HUES6 (cell line): Measurements from ENCODE around the gene CAPN14.

Experiments used
- H3K27ac ChIP-seq: 2 replicates; pipeline ENCODE4 v1.7.0; 2013; ENCODE audit warnings: low read depth, mild to moderate bottlenecking, low read length, inconsistent platforms
- H3K27me3 ChIP-seq: 2 replicates; pipeline ENCODE4 v1.6.1; 2013; ENCODE audit warnings: low read length; ENCODE audit not compliant: control insufficient read depth, insufficient read depth
- H3K36me3 ChIP-seq: 2 replicates; pipeline ENCODE4 v1.6.1; 2013; ENCODE audit warnings: low read length; ENCODE audit not compliant: control insufficient read depth, insufficient read depth
- H3K4me1 ChIP-seq: 2 replicates; pipeline ENCODE4 v1.6.1; 2013; ENCODE audit warnings: low read length; ENCODE audit not compliant: control insufficient read depth, insufficient read depth
- H3K4me3 ChIP-seq: 2 replicates; pipeline ENCODE4 v1.5.1; 2013; ENCODE audit warnings: low read depth, low read length
- H3K9ac ChIP-seq: one replicate; pipeline ENCODE4 v1.6.1; 2013; ENCODE audit warnings: mild to moderate bottlenecking, low read length
- H3K9me3 ChIP-seq: 2 replicates; pipeline ENCODE4 v1.6.1; 2013; ENCODE audit warnings: low read depth, low read length; ENCODE audit not compliant: control insufficient read depth, insufficient read depth

CAPN14 gene

DNA sequence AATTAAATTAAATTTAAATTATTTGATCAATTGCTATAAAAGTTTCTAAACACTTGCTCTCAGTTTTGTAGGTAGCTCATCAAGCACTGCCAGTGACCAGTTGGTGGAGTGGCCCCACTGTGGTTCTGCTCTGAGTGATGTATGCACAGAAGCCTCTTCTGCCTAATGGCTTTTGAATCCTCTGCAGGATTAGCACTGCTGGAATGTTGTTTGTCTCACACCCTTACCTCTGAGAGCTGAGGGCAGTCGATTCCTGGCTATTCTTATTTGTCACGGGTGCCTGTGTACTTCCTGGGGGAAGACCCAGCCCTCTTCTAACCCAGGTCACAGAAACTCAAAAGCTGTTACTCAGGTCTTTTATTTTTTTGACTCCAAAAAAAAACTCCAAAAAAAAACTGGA is 9.5 kb downstream of the CAPN14 start:
- Histone ChIP-seq H3K36me3 (no peaks in the 10 kb centered on the region), H3K4me1 (peaks cover 5% of the 10 kb centered on the region; the same call in 1 of the 2 replicates), H3K9ac (no peak overlapping the region), H3K27ac (no peak overlapping the region), H3K9me3 (no peaks in the 10 kb centered on the region), H3K4me3 (no peak overlapping the region), H3K27me3 (no peaks in the 10 kb centered on the region)

DNA sequence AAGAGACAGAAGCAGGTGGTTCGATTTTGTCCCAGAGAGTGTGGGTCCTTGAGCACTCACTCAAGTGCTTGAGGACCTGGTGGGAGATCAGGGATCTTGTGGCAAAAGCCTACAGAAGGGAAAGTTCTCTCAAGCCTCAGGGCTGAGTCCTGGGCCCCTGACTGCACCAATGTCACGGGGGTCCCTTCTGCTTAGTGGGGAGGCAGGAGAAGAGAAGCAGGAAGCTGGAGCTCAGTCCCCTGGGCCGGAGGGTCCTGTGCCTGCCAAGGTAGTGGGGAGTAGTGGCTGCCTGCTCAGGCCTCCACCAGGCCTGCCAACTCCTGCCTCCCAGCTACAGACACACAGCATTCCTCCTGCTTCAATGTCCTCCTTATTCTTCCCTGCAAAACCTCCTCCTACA is 11.7 kb downstream of the CAPN14 start:
- H3K27me3 ChIP-seq: no peaks in the 10 kb centered on the region
- H3K27ac ChIP-seq: no peak overlapping the region
- no peak overlapping the region for H3K9ac ChIP-seq
- no peaks in the 10 kb centered on the region for H3K9me3 ChIP-seq
- peaks cover 5% of the 10 kb centered on the region; the same call in 1 of the 2 replicates for H3K4me1 ChIP-seq
- no peaks in the 10 kb centered on the region for H3K36me3 ChIP-seq
- no peak overlapping the region for H3K4me3 ChIP-seq

DNA sequence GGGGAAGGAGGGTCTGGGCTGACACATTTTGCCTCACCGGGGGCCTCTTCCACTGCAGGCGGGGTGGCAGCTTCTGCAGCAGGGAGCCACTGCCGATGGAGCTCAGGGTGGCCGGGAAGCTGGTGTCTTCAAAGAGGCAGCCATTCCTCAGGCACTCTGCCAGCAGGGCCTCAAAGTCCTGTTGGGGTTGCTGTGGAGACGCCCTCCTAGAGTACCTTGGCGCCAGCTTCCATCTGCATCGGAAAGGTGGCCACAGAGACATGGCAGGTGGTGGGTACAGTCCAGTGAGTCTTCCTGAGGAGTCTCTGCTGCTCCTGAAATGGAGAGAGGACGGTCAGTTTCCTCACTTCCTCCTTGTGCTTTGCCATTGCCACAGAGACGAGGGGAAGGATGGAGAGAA is 12.1 kb downstream of the CAPN14 start:
- peaks cover 5% of the 10 kb centered on the region; the same call in 1 of the 2 replicates for H3K4me1 ChIP-seq
- H3K27me3 ChIP-seq: no peaks in the 10 kb centered on the region
- H3K27ac ChIP-seq: no peak overlapping the region
- H3K36me3 ChIP-seq: no peaks in the 10 kb centered on the region
- H3K9ac ChIP-seq: no peak overlapping the region
- no peaks in the 10 kb centered on the region for H3K9me3 ChIP-seq
- no peak overlapping the region for H3K4me3 ChIP-seq

DNA sequence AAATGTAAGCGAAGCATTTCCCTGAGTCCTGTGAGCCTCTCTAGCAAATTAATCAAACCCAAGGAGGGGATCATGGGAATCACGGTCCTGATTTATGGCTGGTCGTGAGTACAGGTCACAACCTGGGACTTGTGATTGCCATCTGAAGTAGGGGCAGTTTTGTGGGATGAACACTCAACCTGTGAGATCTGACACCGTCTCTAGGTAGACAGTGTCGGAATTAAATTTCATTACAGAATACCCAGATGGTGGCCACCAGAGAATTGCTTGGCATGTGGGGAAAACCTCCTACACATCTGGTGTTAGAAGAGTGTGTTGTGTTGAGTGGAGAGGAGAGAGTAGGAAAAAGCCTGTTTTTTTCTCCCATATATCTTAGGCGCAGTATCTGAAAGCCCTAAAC is 12.5 kb downstream of the CAPN14 start:
- H3K4me1 ChIP-seq: peaks cover 5% of the 10 kb centered on the region; the same call in 1 of the 2 replicates
- H3K4me3 ChIP-seq: no peak overlapping the region
- no peak overlapping the region for H3K9ac ChIP-seq
- H3K36me3 ChIP-seq: no peaks in the 10 kb centered on the region
- no peaks in the 10 kb centered on the region for H3K9me3 ChIP-seq
- no peak overlapping the region for H3K27ac ChIP-seq
- no peaks in the 10 kb centered on the region for H3K27me3 ChIP-seq

DNA sequence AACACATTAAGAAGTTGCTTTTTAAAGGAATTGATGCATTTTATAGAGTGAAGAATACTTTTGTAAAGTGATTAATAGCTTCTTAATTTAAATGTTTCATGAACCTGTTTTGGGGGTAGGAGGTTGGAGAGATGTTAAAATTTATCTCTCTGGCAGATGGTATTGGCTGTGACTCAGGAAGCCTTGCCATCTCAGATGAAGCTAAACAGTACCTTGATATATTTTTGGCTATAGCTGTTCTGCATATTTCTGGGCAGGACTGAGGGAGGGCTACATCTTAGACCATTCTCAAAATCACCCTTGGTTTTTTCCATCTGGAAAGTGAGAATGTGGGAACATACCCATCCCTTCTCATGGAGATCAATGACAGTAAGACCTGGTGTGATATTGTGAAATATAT is 13.4 kb downstream of the CAPN14 start:
- Histone ChIP-seq H3K4me3 (no peak overlapping the region), H3K4me1 (peaks cover 5% of the 10 kb centered on the region; the same call in 1 of the 2 replicates), H3K9me3 (no peaks in the 10 kb centered on the region), H3K27ac (no peak overlapping the region), H3K36me3 (no peaks in the 10 kb centered on the region), H3K27me3 (no peaks in the 10 kb centered on the region), H3K9ac (no peak overlapping the region)

DNA sequence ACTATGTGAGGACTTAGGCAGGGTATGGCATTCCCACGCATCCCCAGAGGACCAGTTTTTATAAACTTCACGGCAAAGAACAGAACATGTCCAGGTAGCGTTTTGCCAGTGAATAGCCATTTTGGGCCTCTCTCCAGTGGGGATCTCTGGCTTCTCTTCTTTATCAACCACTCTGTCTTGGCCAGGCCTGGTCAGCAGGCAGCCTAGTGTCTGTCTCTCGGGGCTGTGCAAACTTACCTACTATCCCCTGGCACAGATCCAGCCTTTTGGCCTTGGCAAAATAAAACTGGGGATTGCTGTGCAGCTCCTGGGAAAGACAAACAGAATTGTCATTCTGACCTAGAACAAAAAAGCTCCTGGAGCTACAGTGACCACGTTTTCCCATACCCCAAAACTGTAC is 14.5 kb downstream of the CAPN14 start:
- Histone ChIP-seq H3K36me3 (no peaks in the 10 kb centered on the region), H3K27me3 (no peaks in the 10 kb centered on the region), H3K4me1 (no peaks in the 10 kb centered on the region; the same call in 1 of the 2 replicates), H3K4me3 (no peak overlapping the region), H3K27ac (no peak overlapping the region), H3K9me3 (no peaks in the 10 kb centered on the region), H3K9ac (no peak overlapping the region)

DNA sequence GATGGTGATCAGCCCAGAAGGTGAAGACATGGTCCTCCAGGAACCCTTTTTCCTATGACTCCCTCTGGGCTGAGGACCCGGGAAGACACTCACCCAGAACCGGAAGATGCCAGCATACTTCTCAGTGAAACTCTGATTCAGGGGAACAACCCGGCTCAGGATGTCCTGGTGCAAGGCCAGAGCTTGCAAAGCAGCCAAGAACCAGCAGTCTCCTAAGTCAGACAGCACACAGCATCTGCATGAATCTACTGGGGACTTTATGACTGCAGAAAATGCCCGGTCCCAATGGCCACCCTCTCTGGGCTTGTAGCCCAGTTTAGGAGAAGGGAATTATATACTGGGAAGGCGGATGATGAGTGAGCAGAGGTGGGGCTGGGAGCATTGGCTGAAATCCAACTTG is 15.3 kb downstream of the CAPN14 start:
- no peaks in the 10 kb centered on the region; the same call in 1 of the 2 replicates for H3K4me1 ChIP-seq
- H3K9me3 ChIP-seq: no peaks in the 10 kb centered on the region
- H3K36me3 ChIP-seq: no peaks in the 10 kb centered on the region
- H3K27me3 ChIP-seq: no peaks in the 10 kb centered on the region
- H3K4me3 ChIP-seq: no peak overlapping the region
- H3K27ac ChIP-seq: no peak overlapping the region
- no peak overlapping the region for H3K9ac ChIP-seq

DNA sequence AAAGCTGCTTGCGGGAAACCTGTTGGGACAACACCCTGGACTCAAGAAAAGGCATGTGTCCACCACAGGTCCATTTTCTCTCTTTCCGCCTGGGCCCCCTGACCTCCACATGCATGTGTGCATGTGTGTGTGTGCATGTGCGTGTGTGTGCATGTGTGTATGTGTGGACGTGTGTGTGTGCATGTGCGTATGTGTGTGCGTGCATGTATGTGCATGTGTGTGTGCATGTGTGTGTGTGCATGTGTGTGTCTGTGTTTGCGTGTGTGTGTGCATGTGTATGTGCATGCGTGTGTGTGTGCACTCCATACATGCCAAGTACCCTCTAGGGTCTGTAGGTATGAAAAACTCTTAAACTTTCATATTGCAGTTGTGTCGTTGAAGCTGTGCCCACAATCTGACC is 16.3 kb downstream of the CAPN14 start:
- Histone ChIP-seq H3K36me3 (no peaks in the 10 kb centered on the region), H3K27ac (no peak overlapping the region), H3K4me1 (no peaks in the 10 kb centered on the region; the same call in 1 of the 2 replicates), H3K9me3 (no peaks in the 10 kb centered on the region), H3K27me3 (no peaks in the 10 kb centered on the region), H3K4me3 (no peak overlapping the region), H3K9ac (no peak overlapping the region)

DNA sequence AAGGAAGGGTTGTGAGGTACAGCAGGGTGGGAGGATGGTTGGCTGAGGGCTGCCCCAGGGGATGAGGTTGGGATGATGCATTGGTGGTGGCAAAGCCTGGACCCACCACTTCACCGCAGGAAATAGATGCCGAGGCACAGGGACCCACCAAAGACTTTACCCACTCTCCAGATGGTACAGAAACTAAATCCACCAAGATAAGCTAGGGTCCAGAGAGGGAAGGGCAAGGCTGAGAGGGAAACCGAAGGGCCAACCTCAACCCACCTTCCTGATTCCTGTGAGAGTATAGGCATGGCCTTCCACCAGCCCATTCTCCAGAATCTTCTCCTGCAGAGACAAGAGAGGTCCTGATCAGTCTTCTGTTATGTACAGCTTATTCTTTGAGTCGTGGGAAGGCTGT is 18.1 kb downstream of the CAPN14 start:
- Histone ChIP-seq H3K36me3 (no peaks in the 10 kb centered on the region), H3K9ac (no peak overlapping the region), H3K27ac (no peak overlapping the region), H3K4me1 (no peaks in the 10 kb centered on the region; the same call in 1 of the 2 replicates), H3K4me3 (no peak overlapping the region), H3K9me3 (no peaks in the 10 kb centered on the region), H3K27me3 (no peaks in the 10 kb centered on the region)

DNA sequence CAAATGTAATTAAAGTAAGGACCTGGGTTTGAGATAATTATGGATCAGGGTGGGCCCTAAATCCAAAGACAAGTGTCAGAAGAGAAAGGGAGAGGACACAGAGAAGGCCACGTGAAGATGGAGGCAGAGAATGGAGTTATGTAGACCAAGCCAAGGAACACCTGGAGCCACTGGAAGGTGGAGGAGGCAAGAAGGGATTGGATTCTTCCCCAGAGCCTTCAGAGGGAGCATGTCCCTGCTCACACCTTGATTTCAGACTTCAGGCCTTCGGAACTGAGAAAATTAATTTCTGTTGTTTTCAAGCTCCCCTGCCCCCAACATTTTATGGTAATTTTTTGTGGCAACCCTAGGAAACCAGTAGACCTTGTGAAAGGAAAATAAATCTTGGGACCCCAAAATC is 19.6 kb downstream of the CAPN14 start:
- Histone ChIP-seq H3K4me3 (no peak overlapping the region), H3K27ac (no peak overlapping the region), H3K9me3 (no peaks in the 10 kb centered on the region), H3K27me3 (no peaks in the 10 kb centered on the region), H3K4me1 (peaks cover 4% of the 10 kb centered on the region; the same call in 1 of the 2 replicates), H3K9ac (no peak overlapping the region), H3K36me3 (no peaks in the 10 kb centered on the region)

DNA sequence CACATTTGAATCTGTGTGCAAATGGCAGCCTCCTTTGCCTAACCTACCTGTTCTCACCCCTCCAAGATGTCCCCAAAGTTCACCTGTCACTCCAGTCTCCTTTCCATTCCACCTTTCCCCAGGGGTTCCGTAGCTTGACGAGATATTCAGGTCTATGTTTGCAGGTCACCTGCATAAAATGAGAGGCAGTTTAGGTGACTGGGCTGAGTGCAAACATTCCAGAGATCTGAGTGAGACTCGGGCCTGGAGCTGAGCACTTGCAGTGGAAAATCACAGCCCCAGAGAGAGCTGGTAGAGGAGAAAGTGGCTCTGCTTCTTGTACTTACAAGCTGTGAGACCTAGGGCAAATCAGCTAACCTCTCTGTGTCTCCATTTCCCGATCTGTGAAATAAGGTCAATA is 20.1 kb downstream of the CAPN14 start:
- no peaks in the 10 kb centered on the region for H3K36me3 ChIP-seq
- H3K27me3 ChIP-seq: no peaks in the 10 kb centered on the region
- peaks cover 5% of the 10 kb centered on the region; the same call in 1 of the 2 replicates for H3K4me1 ChIP-seq
- no peak overlapping the region for H3K4me3 ChIP-seq
- H3K9ac ChIP-seq: no peak overlapping the region
- H3K9me3 ChIP-seq: no peaks in the 10 kb centered on the region
- H3K27ac ChIP-seq: no peak overlapping the region

DNA sequence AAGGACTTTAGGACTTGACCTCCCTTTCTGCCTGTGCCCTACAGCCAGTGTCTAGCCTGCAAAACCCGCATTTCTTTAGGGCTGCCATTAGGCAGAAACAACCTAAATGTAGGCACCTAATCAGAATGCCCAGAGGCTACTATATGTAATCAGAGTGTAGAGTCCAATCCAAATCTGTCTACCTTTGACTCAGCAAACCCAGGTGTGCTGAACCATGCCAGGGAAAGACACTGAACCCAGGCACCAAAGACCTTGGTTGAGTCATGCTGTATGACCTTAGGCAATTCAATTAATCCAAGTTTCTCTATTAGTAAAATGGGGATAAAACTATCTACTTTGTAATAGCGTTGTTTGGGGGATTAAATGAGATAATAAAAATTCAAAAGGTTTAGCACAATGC is 20.7 kb downstream of the CAPN14 start:
- Histone ChIP-seq H3K9me3 (no peaks in the 10 kb centered on the region), H3K36me3 (no peaks in the 10 kb centered on the region), H3K4me3 (no peak overlapping the region), H3K27me3 (no peaks in the 10 kb centered on the region), H3K9ac (no peak overlapping the region), H3K27ac (no peak overlapping the region), H3K4me1 (peaks cover 5% of the 10 kb centered on the region; the same call in 1 of the 2 replicates)
